ENCODE measurements around the gene MEIOSIN.

The MEIOSIN gene

DNA sequence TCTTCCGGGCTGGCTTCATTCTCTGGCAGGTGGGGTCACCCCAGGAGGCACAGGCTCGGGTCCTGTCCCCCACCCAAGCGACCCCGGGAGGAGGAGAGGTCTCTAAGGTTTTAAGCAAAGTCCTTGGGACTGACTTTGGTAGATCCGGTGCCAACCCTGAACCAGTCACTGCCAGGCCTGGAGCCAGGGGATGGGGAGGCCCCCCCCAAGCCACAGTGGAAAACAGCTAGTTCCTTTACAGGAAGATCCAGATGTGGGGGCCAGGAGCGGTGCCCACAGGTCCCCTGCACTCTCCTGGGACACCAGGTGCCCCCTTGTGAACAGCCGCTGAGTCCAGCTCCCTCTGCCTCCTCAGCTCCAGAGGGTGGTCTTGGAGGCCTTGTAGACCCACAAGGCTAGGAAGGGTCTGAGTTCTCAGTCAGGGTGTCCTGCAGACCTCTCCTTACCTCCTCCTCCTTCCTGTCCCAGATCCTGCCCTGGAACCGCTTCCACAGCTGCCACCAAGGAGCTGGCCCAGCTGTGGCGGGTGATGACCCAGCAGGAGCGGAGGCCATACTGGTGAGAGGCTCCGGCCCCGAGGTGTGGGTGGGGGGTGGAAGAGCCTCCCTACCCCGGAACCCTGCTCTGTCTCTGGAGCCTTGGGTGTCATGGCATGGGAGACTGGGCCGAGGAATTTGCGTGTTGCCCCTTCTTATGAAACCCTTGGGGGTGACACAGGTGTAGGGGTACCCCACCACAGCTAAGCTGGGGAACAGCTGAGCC lies 29.8 kb downstream of the MEIOSIN start:
- peaks cover 33% of the 10 kb centered on the region for H3K4me1 Mint-ChIP-seq
- no peak overlapping the region for H3K27ac Mint-ChIP-seq
- no peaks in the 10 kb centered on the region for H3K36me3 Mint-ChIP-seq (ENCODE audit: low read depth)
- no peak for DNase-seq
- H3K27me3 Mint-ChIP-seq (ENCODE audit: low read depth, poor library complexity): peaks cover 7% of the 10 kb centered on the region
- H3K9me3 Mint-ChIP-seq: no peaks in the 10 kb centered on the region
- no peak overlapping the region for H3K4me3 Mint-ChIP-seq
- TF ChIP-seq, protein P1, sequence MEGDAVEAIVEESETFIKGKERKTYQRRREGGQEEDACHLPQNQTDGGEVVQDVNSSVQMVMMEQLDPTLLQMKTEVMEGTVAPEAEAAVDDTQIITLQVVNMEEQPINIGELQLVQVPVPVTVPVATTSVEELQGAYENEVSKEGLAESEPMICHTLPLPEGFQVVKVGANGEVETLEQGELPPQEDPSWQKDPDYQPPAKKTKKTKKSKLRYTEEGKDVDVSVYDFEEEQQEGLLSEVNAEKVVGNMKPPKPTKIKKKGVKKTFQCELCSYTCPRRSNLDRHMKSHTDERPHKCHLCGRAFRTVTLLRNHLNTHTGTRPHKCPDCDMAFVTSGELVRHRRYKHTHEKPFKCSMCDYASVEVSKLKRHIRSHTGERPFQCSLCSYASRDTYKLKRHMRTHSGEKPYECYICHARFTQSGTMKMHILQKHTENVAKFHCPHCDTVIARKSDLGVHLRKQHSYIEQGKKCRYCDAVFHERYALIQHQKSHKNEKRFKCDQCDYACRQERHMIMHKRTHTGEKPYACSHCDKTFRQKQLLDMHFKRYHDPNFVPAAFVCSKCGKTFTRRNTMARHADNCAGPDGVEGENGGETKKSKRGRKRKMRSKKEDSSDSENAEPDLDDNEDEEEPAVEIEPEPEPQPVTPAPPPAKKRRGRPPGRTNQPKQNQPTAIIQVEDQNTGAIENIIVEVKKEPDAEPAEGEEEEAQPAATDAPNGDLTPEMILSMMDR (IDR thresholded peaks at IDR 0.05): no peak

DNA sequence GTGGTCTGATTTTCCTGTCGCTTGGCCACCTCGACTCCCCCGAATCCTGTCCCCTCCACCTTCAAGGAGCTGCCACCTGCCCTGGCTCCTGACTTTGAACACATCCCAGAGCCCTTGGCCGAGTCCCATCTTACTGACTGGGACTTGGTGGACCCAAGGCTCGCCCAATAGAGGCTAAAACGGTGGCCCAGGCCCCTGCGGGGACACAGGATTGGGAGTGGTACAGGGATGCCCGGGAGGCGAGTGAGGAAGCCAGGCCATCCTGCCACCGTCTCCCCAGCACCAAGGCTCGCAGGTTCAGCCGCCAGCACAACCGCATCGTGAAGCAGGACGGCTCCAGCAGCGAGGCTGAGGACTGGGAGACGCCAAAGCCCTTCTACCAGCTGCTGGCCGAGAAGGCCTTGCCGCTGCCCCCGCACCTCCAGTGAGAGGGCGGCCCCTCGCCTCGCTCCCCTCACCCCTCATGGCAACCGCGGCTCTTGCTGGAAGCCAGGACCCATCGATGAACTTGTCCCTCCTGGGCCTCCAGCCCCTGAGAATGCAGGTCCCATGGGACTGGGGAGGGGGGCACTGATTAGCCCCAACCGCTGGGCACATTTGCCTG lies 30.6 kb downstream of the MEIOSIN start:
- Mint-ChIP-seq H3K4me1 (peaks cover 33% of the 10 kb centered on the region), H3K27ac (no peak overlapping the region), H3K9me3 (no peaks in the 10 kb centered on the region), H3K4me3 (no peak overlapping the region), H3K36me3 (ENCODE audit: low read depth) (no peaks in the 10 kb centered on the region), H3K27me3 (ENCODE audit: low read depth, poor library complexity) (peaks cover 1% of the 10 kb centered on the region)
- DNase-seq: no peak
- TF ChIP-seq, protein P1 (IDR thresholded peaks at IDR 0.05): no peak

DNA sequence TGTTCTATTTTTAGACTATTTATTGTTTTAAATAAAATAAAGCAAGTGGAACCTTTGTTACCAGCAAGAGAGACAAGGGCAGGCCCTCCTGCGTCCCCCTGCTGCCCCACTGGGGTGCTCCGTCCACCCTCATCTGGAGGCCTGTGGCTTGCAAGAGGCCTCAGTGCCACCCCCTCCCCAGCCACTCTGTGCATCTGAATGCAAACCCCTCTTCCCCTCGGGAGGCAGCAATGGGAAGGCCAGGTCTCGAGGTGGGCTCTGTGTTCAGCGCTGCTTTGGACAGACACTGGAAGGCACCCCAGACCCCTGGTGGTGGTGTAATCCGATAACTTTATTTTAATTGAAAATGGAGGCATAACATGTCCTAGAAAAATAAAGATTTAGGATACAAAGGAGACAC lies 31.2 kb downstream of the MEIOSIN start:
- H3K4me1 Mint-ChIP-seq: peaks cover 30% of the 10 kb centered on the region
- TF ChIP-seq, protein P1 (IDR thresholded peaks at IDR 0.05): no peak
- H3K9me3 Mint-ChIP-seq: no peaks in the 10 kb centered on the region
- no peak for DNase-seq
- peak overlapping the region; percentile 70 for H3K4me3 Mint-ChIP-seq
- peak overlapping the region; percentile 92 for H3K27ac Mint-ChIP-seq
- H3K36me3 Mint-ChIP-seq (ENCODE audit: low read depth): no peaks in the 10 kb centered on the region
- no peaks in the 10 kb centered on the region for H3K27me3 Mint-ChIP-seq (ENCODE audit: low read depth, poor library complexity)

DNA sequence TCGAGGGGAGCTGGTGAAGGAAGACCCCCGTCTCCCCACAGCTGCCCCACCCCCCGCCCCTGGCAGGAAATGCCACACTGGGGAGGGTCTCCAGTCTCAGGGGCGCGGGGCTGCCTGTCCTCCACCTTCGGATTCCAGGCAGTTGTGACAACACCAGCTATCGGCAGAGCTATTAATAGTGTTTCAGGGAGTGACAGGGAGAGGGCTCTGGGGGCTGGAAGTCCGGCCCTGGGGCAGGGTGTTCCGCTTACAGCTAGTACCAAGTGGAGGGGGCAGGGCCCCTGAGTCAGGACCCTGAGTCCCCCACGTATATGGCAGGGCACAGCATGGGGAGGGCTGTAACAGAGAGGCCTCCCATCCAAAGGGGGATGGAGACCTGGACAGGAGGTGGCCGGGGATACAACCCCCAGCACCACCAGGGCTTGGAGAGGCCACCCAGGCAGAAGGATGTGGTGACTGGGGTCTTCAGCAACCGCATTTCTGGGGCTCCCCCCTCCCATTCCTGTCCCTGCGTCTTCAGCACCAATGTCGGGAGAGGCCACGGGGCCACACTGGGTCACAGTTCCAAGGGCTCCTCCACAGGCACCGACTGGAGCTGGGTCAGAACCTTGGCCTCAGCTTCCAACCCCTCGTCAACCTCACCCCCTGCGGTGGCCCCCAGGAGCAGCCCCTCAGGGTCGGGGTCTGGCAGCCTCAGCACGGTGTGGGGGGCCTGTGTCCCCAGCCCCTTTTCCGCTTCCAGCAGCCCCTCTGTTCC lies 31.9 kb downstream of the MEIOSIN start:
- TF ChIP-seq, protein P1 (IDR thresholded peaks at IDR 0.05): no peak
- Mint-ChIP-seq H3K27ac (peak overlapping the region; percentile 92), H3K4me1 (peaks cover 32% of the 10 kb centered on the region), H3K36me3 (ENCODE audit: low read depth) (no peaks in the 10 kb centered on the region), H3K9me3 (no peaks in the 10 kb centered on the region), H3K4me3 (peak overlapping the region; percentile 70), H3K27me3 (ENCODE audit: low read depth, poor library complexity) (no peaks in the 10 kb centered on the region)
- DNase-seq: peak; percentile 36

DNA sequence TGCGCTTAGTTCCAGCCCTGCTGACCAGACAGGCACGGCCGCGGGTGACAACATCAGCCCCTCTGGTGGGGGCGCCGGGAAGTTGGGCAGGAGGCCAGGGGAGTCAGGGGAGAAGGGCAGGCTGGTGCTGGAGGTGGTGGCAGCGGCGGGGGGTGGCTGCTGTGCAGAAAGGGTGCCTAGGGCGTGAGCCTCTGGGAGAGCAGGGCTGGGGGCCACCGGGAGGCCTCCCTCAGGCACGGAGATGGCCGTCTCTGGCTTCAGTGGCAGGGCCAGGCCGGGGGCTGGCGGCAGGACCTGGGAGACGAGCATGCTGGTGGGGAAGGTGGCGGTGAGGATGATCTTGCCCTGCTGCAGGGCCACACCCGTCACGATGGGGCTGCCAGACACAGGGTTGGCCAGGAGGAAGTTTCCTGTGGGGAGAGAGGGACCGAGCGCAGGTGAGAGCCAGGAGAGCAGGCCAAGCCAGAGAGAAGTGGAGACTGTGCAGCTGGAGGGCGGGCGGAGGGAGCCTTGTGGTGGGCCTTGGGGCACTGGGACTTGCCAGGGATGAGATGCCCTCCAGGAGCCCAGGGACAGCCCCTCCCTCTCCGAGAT lies 32.6 kb downstream of the MEIOSIN start:
- H3K27me3 Mint-ChIP-seq (ENCODE audit: low read depth, poor library complexity): no peaks in the 10 kb centered on the region

More for the DNA sequence above, 32.6 kb downstream of the MEIOSIN start:
- Mint-ChIP-seq H3K27ac (peak overlapping the region; percentile 32), H3K36me3 (ENCODE audit: low read depth) (no peaks in the 10 kb centered on the region), H3K9me3 (no peaks in the 10 kb centered on the region), H3K4me1 (peaks cover 34% of the 10 kb centered on the region), H3K4me3 (peak overlapping the region; percentile 61)
- TF ChIP-seq, protein P1 (IDR thresholded peaks at IDR 0.05): no peak
- DNase-seq: no peak

Data from nephron progenitor cell (in vitro differentiated cells).